Adrenal gland (tissue), 5 donors: ENCODE measurements around the gene SLC15A1.

Source experiments
- CTCF ChIP-seq, 6 experiments: fragments of 450-650 bp in 4 of 6; fragments of 200-600 bp in 2 of 6; sonication (generic) in 1 of 6; IDR thresholded peaks; 1 replicate in 5 of 6; 2 replicates in 1 of 6; pipeline versions ENCODE4 v1.5.1 to v1.8.0; 2016 to 2021; ENCODE audit warnings: antibody characterized with exemption in 6 of 6, mild to moderate bottlenecking in 2 of 6, moderate library complexity in 1 of 6
- POLR2A ChIP-seq, 2 donors: fragments of 450-650 bp; IDR thresholded peaks; one replicate each; pipeline ENCODE4 v1.6.1; 2017; ENCODE audit warnings: antibody characterized with exemption in 2 of 2, mild to moderate bottlenecking in 2 of 2, moderate library complexity in 1 of 2
- donor health status: DM: no; HTN: no; CAD: no.

- TF ChIP-seq CTCF (IDR thresholded peaks at IDR 0.05) (no peak), POLR2A (IDR thresholded peaks at IDR 0.05) (no peak)
Observed at GRCh38 chr13:98738993-98739392, 13.5 kb downstream of the SLC15A1 start.
